CD4-positive, alpha-beta memory T cell (primary cell): ENCODE measurements around the gene GIT2. TPM values are rescaled to one million over a fixed set of nuclear protein-coding genes. Genes with fewer than 3 reads are reported as not detected.
A peak's percentile ranks its signal among the peaks of the same experiment; 100 is the strongest.

Experiments used
- CTCF ChIA-PET: fragments of 350-600 bp; sonication (Branson Sonifier 250); formaldehyde crosslinking; loops from one replicate; lab custom pipeline; 2021; ENCODE audit warnings: inconsistent platforms; ENCODE audit not compliant: partially characterized antibody; lab: Charles Lee
- POLR2A ChIA-PET: fragments of 350-600 bp; sonication (Branson Sonifier 250); formaldehyde crosslinking; loops from one replicate; lab custom pipeline; 2021; ENCODE audit not compliant: partially characterized antibody; lab: Charles Lee
- DNase-seq, 5 donors: peaks; one replicate each; pipeline versions ENCODE4 v3.0.0 to v3.0.0-alpha.2; 2020 to 2022; ENCODE audit warnings: mixed read lengths in 1 of 5
- H3K27ac ChIP-seq: one replicate; pipeline ENCODE4 v1.7.0; 2013; ENCODE audit warnings: low read depth, low read length
- H3K27me3 ChIP-seq: 2 replicates; pipeline ENCODE4 v1.7.0; 2013; ENCODE audit warnings: mild to moderate bottlenecking, low read length, moderate library complexity; ENCODE audit not compliant: insufficient read depth
- H3K36me3 ChIP-seq: 2 replicates; pipeline ENCODE4 v1.7.0; 2013; ENCODE audit warnings: mild to moderate bottlenecking, low read length, moderate library complexity; ENCODE audit not compliant: insufficient read depth
- H3K4me1 ChIP-seq: 2 replicates; pipeline ENCODE4 v1.7.0; 2013; ENCODE audit warnings: mild to moderate bottlenecking, low read length, moderate library complexity; ENCODE audit not compliant: insufficient read depth
- H3K4me3 ChIP-seq, 2 donors: one replicate each; pipeline ENCODE4 v1.7.0; 2013; ENCODE audit warnings: low read length in 2 of 2, mild to moderate bottlenecking in 1 of 2
- H3K9me3 ChIP-seq, 2 donors: one replicate each; pipeline ENCODE4 v1.7.0; 2013; ENCODE audit warnings: low read length in 2 of 2, control low read depth in 1 of 2; ENCODE audit not compliant: control insufficient read depth in 1 of 2
- H3K27ac Mint-ChIP-seq, 7 donors: one replicate each; pipeline ENCODE4 v1.8.0; 2020 to 2021; ENCODE audit warnings: mixed read lengths in 7 of 7, mild to moderate bottlenecking in 6 of 7, inconsistent platforms in 3 of 7, moderate library complexity in 3 of 7
- H3K27me3 Mint-ChIP-seq, 2 donors: one replicate each; pipeline ENCODE4 v1.8.0; 2020 to 2021; ENCODE audit warnings: mixed read lengths in 2 of 2
- H3K36me3 Mint-ChIP-seq, 2 donors: one replicate each; pipeline ENCODE4 v1.8.0; 2020 to 2021; ENCODE audit warnings: mixed read lengths in 2 of 2, inconsistent platforms in 1 of 2, mild to moderate bottlenecking in 1 of 2
- H3K4me1 Mint-ChIP-seq, 4 donors: one replicate each; pipeline ENCODE4 v1.8.0; 2020 to 2021; ENCODE audit warnings: mixed read lengths in 4 of 4, mild to moderate bottlenecking in 1 of 4
- H3K4me3 Mint-ChIP-seq, 8 donors: one replicate each; pipeline ENCODE4 v1.8.0; 2020 to 2021; ENCODE audit warnings: mixed read lengths in 8 of 8, mild to moderate bottlenecking in 7 of 8, moderate library complexity in 6 of 8, inconsistent platforms in 3 of 8
- H3K9me3 Mint-ChIP-seq, 8 donors: one replicate each; pipeline ENCODE4 v1.8.0; 2020 to 2021; ENCODE audit warnings: mixed read lengths in 8 of 8, mild to moderate bottlenecking in 5 of 8, inconsistent platforms in 3 of 8, moderate library complexity in 1 of 8
- intact Hi-C: fragments of 100-400 bp; cut with micrococcal nuclease; formaldehyde crosslinking; loops from one replicate; pipeline ENCODE4 v1.15.1; 2023
- polyA plus RNA-seq, 2 donors: library from polyadenylated mRNA; unstranded; fragments of 300-500 nt; fragmentation: Illumina TruSeq; gene quantifications; one replicate each; pipeline ENCODE4 v1.2.3, GENCODE V29; 2021
- total RNA-seq, 2 experiments: library from RNA; stranded (reverse); gene quantifications; one replicate each; pipeline ENCODE4 v1.2.3, GENCODE V29; 2021

GIT2 gene
- total and polyA plus RNA-seq, 4 experiments from 2014 or later = 83.1 to 149 (median 118) TPM

DNA sequence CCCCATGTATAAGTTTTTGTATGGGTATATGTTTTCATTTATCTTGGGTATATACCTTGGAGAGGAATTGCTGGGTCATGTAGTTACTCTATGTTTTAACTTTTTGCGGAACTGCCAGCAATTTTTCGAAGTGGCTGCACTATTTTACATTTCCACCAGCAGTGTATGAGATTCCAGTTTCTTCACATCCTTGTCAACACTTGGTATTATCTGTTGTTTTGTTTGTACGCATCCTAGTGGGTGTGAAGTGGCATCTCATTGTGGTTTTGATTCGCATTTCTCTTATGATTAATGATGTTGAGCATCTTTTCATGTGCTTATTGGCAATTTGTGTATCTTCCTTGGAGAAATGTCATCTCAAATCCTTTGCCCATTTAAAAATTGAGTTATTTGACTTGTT is 9.9 kb upstream of the GIT2 start:
- Histone ChIP-seq H3K4me1 (peaks cover 95% of the 10 kb centered on the region), H3K9me3 (no peaks in the 10 kb centered on the region), H3K27ac (no peak overlapping the region), H3K4me3 (no peak overlapping the region), H3K27me3 (no peaks in the 10 kb centered on the region), H3K36me3 (no peaks in the 10 kb centered on the region)
- DNase-seq = no peak
- peak overlapping the region in 4 of 8 donors; percentile 57 to 81 (median 74) for H3K4me3 Mint-ChIP-seq
- H3K4me1 Mint-ChIP-seq = peaks cover 51 to 98% (median 74%) of the 10 kb centered on the region in 4 donors
- CTCF ChIA-PET = no interaction called here
- peak overlapping the region in 5 of 7 donors; percentile 15 to 94 (median 80) for H3K27ac Mint-ChIP-seq
- POLR2A ChIA-PET = interaction anchor here (1.2 kb wide), 1 partner anchor 26 kb away, joined by 3 read pairs; no protein-coding TSS in a partner anchor
- H3K9me3 Mint-ChIP-seq = no peaks in the 10 kb centered on the region
- H3K36me3 Mint-ChIP-seq = peaks cover 7 to 15% of the 10 kb centered on the region in 2 donors
- H3K27me3 Mint-ChIP-seq = no peaks in the 10 kb centered on the region
- intact Hi-C loops = no loop called here

DNA sequence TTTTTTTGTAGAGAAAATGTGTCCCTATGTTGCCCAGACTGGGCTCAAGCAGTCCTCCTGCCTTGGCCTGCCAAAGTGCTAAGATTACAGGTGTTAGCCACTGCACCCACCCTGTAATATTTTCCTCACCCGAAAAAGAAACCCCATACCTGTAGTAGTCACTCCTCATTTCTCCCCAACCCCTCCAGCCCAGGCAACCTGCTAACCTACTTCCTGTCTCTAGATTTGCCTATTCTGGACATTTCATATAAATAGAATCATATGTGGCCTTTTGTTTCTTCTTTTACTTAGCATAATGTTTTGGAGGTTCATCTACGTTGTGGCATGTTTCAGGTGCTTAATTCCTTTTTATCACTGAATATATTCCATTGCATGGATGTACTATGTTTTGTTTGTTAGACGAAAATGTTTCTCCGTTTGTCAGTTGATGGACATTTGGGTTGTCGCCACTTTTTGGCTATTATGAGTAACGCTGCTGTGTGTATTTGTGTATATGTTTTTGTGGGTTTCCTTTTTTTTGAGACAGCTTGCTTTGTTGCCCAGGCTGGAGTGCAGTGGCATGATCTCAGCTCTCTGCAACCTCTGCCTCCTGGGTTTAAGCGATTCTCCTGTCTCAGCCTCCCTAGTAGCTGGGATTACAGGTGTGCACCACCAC is 9.3 kb upstream of the GIT2 start:
- peak in 3 of 5 donors; percentile 21 to 71 (median 32) for DNase-seq
- Mint-ChIP-seq H3K36me3 (peaks cover 7 to 17% of the 10 kb centered on the region in 2 donors), H3K4me1 (peaks cover 50 to 98% (median 72%) of the 10 kb centered on the region in 4 donors), H3K9me3 (no peaks in the 10 kb centered on the region), H3K27me3 (no peaks in the 10 kb centered on the region), H3K4me3 (peak overlapping the region; percentile 57 to 81 (median 78)), H3K27ac (peak overlapping the region; percentile 72 to 94 (median 88))
- peaks cover 95% of the 10 kb centered on the region for H3K4me1 ChIP-seq
- peak overlapping the region; percentile 50 for H3K27ac ChIP-seq
- no peaks in the 10 kb centered on the region for H3K27me3 ChIP-seq
- POLR2A ChIA-PET = interaction anchor here (1.2 to 2.8 kb wide), 3 partner anchors 10 to 497 kb away, joined by 3 to 18 read pairs (median 6); partner anchors contain the start of genes GIT2, RAD9B and VPS29
- peak overlapping the region; percentile 4 to 34 for H3K4me3 ChIP-seq
- intact Hi-C loops = no loop called here
- CTCF ChIA-PET = no interaction called here
- H3K36me3 ChIP-seq = no peaks in the 10 kb centered on the region
- H3K9me3 ChIP-seq = no peaks in the 10 kb centered on the region

DNA sequence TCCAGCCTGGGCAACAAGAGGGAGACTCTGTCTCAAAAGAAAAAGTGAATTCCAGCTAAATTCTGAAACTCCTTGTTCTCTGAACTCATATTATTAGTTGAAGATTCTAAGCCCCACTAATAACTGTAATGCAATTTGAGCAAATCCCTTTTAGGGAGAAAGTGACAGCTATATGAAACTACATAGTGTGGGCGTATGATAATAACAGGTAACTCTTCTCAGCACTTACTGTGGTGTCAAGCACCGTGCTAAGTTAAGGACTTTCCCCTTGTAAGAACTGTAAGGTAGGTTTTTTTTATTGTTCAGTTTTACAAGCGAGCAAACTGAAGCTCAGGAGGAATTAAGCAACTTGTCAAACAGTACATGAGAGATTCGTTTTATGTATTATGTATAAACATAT is 8.4 kb upstream of the GIT2 start:
- DNase-seq = peak in 2 of 5 donors; percentile 10 to 42
- CTCF ChIA-PET = interaction anchor here (0.7 to 1.3 kb wide), 2 partner anchors 9 to 10 kb away, joined by 3 to 4 read pairs; no protein-coding TSS in a partner anchor
- peak overlapping the region; percentile 32 to 94 (median 86) for H3K27ac Mint-ChIP-seq
- POLR2A ChIA-PET = interaction anchor here (0.7 to 2.8 kb wide), 5 partner anchors 9 to 497 kb away, joined by 3 to 18 read pairs (median 3); partner anchors contain the start of genes GIT2, RAD9B and VPS29
- H3K27me3 Mint-ChIP-seq = no peaks in the 10 kb centered on the region
- Histone ChIP-seq H3K4me3 (no peak overlapping the region), H3K9me3 (no peaks in the 10 kb centered on the region), H3K36me3 (no peaks in the 10 kb centered on the region), H3K4me1 (peaks cover 91% of the 10 kb centered on the region), H3K27me3 (no peaks in the 10 kb centered on the region), H3K27ac (peak overlapping the region; percentile 50)
- no peaks in the 10 kb centered on the region for H3K9me3 Mint-ChIP-seq
- peak overlapping the region in 7 of 8 donors; percentile 4 to 81 (median 72) for H3K4me3 Mint-ChIP-seq
- intact Hi-C loops = no loop called here
- H3K36me3 Mint-ChIP-seq = peaks cover 7 to 22% of the 10 kb centered on the region in 2 donors
- H3K4me1 Mint-ChIP-seq = peaks cover 49 to 92% (median 69%) of the 10 kb centered on the region in 4 donors

DNA sequence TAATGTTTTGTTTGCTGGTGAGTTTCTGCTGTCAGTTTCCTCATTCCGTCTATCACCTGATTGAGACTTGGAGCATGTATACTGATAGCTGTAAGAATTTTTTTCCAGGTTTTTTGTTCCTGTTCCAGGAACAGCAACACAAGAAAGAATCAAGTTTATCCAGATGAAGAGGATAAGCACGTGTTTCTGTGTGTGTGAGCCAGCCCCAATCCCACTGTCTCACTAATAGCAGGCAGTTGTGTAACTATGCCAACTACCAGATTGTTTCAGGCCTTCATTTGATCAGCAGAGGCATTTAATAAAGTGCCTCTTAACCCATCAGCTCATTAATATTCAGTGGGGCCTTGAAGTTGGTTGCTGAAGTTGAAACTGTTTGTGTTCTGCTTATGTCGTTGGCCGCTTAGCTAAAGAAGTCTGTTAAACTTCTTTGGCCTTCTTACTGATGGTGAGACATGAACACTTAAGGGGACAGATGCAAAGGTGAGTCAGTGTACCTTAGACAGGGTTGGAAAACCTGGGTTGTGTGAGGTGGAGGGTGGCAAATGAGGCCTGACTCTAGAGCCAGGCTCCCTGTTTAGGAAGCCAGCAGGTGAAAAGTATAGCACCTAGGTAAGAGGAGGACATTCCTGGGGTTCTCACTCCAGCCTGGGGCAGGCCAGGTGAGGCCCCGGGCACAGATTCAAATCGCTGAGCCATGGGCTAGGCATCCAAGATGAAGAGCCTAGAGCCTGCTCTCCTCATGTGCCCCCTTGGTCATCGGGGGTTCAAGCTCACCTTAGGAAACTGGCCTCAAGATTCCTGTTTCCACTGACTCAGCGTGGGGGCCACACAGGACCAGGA is 6.7 kb upstream of the GIT2 start:
- CTCF ChIA-PET = interaction anchor here (1.0 to 2.1 kb wide), 3 partner anchors 10 to 428 kb away, joined by 3 to 11 read pairs (median 4); no protein-coding TSS in a partner anchor
- H3K27me3 Mint-ChIP-seq = no peaks in the 10 kb centered on the region
- H3K4me3 ChIP-seq = no peak overlapping the region
- H3K4me1 ChIP-seq = peaks cover 85% of the 10 kb centered on the region
- POLR2A ChIA-PET = interaction anchor here (2.8 kb wide), 1 partner anchor 8 kb away, joined by 18 read pairs; the partner anchor contains the start of gene GIT2
- peaks cover 6 to 21% of the 10 kb centered on the region in 2 donors for H3K36me3 Mint-ChIP-seq
- no peaks in the 10 kb centered on the region for H3K36me3 ChIP-seq
- DNase-seq = no peak
- no peaks in the 10 kb centered on the region for H3K9me3 ChIP-seq
- no peaks in the 10 kb centered on the region for H3K27me3 ChIP-seq
- H3K9me3 Mint-ChIP-seq = no peaks in the 10 kb centered on the region
- intact Hi-C loops = no loop called here
- peak overlapping the region; percentile 26 for H3K27ac ChIP-seq
- H3K4me1 Mint-ChIP-seq = peaks cover 49 to 87% (median 68%) of the 10 kb centered on the region in 4 donors
- peak overlapping the region; percentile 30 to 100 (median 65) for H3K4me3 Mint-ChIP-seq
- peak overlapping the region; percentile 79 to 94 (median 82) for H3K27ac Mint-ChIP-seq

DNA sequence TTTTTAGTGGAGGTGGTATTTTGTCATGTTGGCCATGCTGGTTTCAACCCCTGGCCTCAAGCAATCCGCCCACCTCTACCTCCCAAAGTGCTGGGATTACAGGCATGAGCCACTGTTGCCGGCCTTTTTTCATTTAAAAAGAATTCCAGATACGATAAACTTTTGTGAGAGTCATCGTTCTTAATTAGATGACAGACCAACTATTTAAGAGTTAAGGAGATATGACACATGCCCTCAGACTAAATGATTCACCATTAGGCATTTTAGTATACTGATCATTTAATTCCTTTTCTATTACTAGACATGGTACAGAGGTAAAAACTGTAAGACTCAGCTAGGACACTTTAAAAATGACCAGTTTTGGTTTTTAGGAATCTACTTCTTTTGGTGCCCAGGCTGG is 5.4 kb upstream of the GIT2 start:
- no peak overlapping the region for H3K27ac ChIP-seq
- peak overlapping the region; percentile 71 to 100 (median 100) for H3K4me3 Mint-ChIP-seq
- no peaks in the 10 kb centered on the region for H3K9me3 Mint-ChIP-seq
- H3K4me3 ChIP-seq = no peak overlapping the region
- POLR2A ChIA-PET = interaction anchor here (1.0 to 1.1 kb wide), 2 partner anchors 9 to 11 kb away, joined by 3 to 4 read pairs; no protein-coding TSS in a partner anchor
- no peaks in the 10 kb centered on the region for H3K9me3 ChIP-seq
- H3K4me1 ChIP-seq = peaks cover 80% of the 10 kb centered on the region
- H3K27ac Mint-ChIP-seq = peak overlapping the region in 6 of 7 donors; percentile 12 to 94 (median 57)
- no peaks in the 10 kb centered on the region for H3K27me3 Mint-ChIP-seq
- no peak for DNase-seq
- H3K36me3 Mint-ChIP-seq = peaks cover 3 to 22% of the 10 kb centered on the region in 2 donors
- no peaks in the 10 kb centered on the region for H3K27me3 ChIP-seq
- H3K4me1 Mint-ChIP-seq = peaks cover 46 to 86% (median 67%) of the 10 kb centered on the region in 4 donors
- H3K36me3 ChIP-seq = no peaks in the 10 kb centered on the region
- intact Hi-C loops = no loop called here
- CTCF ChIA-PET = no interaction called here

DNA sequence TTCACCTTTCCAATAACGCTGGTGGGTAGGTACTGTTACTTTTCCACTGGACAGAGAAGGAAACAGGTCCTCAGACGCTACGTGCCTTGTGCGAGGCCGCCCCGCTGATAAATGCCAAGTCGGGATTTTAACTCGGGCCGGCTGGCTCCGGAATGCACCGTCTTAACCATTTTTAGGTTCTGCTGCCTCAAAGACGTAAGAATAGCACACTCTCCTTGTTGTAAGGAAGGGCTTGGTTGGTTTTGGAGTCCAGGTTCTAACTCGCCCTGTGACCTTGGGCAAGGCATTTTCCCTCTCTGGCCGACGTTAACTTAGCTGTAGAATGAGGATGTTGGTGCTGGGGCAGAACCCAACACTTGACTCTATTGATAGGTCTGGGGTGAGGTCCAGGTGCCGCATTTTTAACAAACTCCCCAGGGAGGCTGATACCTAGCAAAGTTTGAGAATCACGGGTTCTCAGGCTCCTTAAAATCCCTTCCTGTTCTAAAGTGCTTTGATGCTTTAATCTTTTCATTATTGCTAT is 3.9 kb upstream of the GIT2 start:
- Histone ChIP-seq H3K36me3 (no peaks in the 10 kb centered on the region), H3K4me1 (peaks cover 68% of the 10 kb centered on the region), H3K27me3 (no peaks in the 10 kb centered on the region), H3K4me3 (peak overlapping the region; percentile 63 to 91), H3K27ac (peak overlapping the region; percentile 80), H3K9me3 (no peaks in the 10 kb centered on the region)
- Mint-ChIP-seq H3K4me1 (peaks cover 38 to 83% (median 59%) of the 10 kb centered on the region in 4 donors), H3K4me3 (peak overlapping the region; percentile 99 to 100 (median 100)), H3K27me3 (no peaks in the 10 kb centered on the region), H3K36me3 (peaks cover 3 to 27% of the 10 kb centered on the region in 2 donors), H3K27ac (peak overlapping the region; percentile 92 to 100 (median 98)), H3K9me3 (no peaks in the 10 kb centered on the region)
- ChIA-PET CTCF (interaction anchor here (1.4 to 2.2 kb wide), 4 partner anchors 11 to 147 kb away, joined by 3 to 6 read pairs (median 4); no protein-coding TSS in a partner anchor), POLR2A (interaction anchor here (1.1 to 2.7 kb wide), 13 partner anchors 10 to 112 kb away, joined by 3 to 19 read pairs (median 5); partner anchors contain the start of gene C12orf76)
- peak in 4 of 5 donors; percentile 22 to 52 (median 23) for DNase-seq
- intact Hi-C loops = loop anchor here (1.0 to 5.0 kb wide), 5 partner anchors 48 to 887 kb away; partner anchors contain the start of genes C12orf76, FAM222A and GLTP
